Choroid plexus epithelial cell (primary cell): ENCODE results near the gene SNRPD3.
"Not testable (repeated sequence)": the region's sequence is repeated elsewhere in the genome, so short reads cannot be mapped to it uniquely, and the experiment has no call there.

Source experiments
- DNase-seq: peaks from one replicate; pipeline ENCODE4 v3.0.0-alpha.2; 2010; ENCODE audit warnings: low read depth
- H3K4me3 ChIP-seq: 2 replicates; pipeline ENCODE4 v1.5.1; 2011; ENCODE audit warnings: low read depth, mild to moderate bottlenecking, control low read depth, low read length, moderate library complexity
- TF ChIP-seq, protein P1 (sequence below): conservative IDR thresholded peaks from 2 replicates; pipeline ENCODE4 v1.5.1; 2011; ENCODE audit warnings: low read depth, mild to moderate bottlenecking, control low read depth, inconsistent platforms, low read length, moderate library complexity

Gene SNRPD3

DNA sequence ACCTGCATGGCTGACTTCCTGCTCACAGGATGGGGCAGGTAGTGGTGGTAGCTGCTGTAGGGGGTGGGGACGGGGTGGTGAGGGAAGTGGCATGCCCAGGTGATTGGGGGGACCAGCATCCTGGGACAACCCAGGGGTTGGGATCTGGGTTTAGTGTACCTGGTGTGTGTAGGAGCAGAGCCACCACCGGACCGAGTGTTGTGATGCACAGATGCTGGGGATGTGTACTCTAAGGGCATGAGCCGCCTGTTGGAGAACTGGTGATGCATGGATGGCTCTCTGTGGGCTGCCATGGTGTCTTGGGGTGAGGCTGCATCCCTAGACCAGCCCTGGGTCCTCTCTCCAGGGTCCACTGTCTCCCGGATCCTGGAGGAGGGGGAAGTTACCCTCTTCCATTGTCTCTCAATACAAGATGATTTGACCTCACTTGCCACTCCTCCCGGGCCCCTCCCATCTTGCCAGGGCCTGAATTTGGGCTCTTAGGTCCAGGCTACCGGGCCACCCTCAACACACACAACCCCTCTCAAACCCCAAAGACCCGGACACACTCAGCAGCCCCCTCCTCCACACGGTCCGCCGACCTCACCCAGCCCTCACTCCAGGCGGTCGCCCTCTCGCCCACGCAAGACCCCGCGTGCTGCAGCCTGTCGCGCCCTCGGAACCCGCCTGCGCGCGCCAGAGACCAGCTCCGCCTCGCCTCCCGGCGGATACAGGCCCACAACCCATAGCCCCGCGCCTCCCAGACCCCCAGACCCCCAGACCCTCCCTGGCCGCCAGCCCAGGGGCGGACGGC, 36.5 kb downstream of the SNRPD3 start:
- H3K4me3 ChIP-seq: peak overlapping the region; percentile 69
- TF ChIP-seq, protein P1, sequence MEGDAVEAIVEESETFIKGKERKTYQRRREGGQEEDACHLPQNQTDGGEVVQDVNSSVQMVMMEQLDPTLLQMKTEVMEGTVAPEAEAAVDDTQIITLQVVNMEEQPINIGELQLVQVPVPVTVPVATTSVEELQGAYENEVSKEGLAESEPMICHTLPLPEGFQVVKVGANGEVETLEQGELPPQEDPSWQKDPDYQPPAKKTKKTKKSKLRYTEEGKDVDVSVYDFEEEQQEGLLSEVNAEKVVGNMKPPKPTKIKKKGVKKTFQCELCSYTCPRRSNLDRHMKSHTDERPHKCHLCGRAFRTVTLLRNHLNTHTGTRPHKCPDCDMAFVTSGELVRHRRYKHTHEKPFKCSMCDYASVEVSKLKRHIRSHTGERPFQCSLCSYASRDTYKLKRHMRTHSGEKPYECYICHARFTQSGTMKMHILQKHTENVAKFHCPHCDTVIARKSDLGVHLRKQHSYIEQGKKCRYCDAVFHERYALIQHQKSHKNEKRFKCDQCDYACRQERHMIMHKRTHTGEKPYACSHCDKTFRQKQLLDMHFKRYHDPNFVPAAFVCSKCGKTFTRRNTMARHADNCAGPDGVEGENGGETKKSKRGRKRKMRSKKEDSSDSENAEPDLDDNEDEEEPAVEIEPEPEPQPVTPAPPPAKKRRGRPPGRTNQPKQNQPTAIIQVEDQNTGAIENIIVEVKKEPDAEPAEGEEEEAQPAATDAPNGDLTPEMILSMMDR: no peak
- DNase-seq: peak; percentile 20

GRCh38 chr22:24592851-24593558, 37.2 kb downstream of the SNRPD3 start, which contains the start of gene LRRC75B:
Gene LRRC75B (minus strand): TSS chr22:24593073. CDS start chr22:24593039, 34 bp downstream.
- DNase-seq: peak; percentile 85
- H3K4me3 ChIP-seq: peak within 1 kb of the TSS; percentile 69
- TF ChIP-seq, protein P1: no peak

GRCh38 chr22:24593559-24593835, 37.7 kb downstream of the SNRPD3 start:
- peak overlapping the region; percentile 69 for H3K4me3 ChIP-seq
- not testable (repeated sequence) for DNase-seq

GRCh38 chr22:24593836-24594568, 38.2 kb downstream of the SNRPD3 start:
- no peak overlapping the region for H3K4me3 ChIP-seq
- no peak for DNase-seq
- TF ChIP-seq, protein P1: no peak

GRCh38 chr22:24594569-24595120, 38.8 kb downstream of the SNRPD3 start:
- H3K4me3 ChIP-seq: no peak overlapping the region
- TF ChIP-seq, protein P1: no peak
- no peak for DNase-seq

- TF ChIP-seq, protein P1: no peak
- no peak overlapping the region for H3K4me3 ChIP-seq
- DNase-seq: no peak
Measured at GRCh38 chr22:24595228-24595627, 39.4 kb downstream of the SNRPD3 start.

GRCh38 chr22:24595863-24596262, 40.1 kb downstream of the SNRPD3 start:
- TF ChIP-seq, protein P1: no peak
- H3K4me3 ChIP-seq: no peak overlapping the region
- no peak for DNase-seq

GRCh38 chr22:24597076-24597475, 41.3 kb downstream of the SNRPD3 start:
- not testable (repeated sequence) for H3K4me3 ChIP-seq, DNase-seq
